ENCODE measurements around the gene VPS52. TPM values are rescaled to one million over a fixed set of nuclear protein-coding genes. Genes with fewer than 3 reads are reported as not detected.

VPS52 gene
- total and polyA plus RNA-seq, 9 of the 15 experiments (the other 6 are each of a cell fraction or from before 2014, with no cell fraction given): 24.4 to 103 (median 40.2) TPM

DNA sequence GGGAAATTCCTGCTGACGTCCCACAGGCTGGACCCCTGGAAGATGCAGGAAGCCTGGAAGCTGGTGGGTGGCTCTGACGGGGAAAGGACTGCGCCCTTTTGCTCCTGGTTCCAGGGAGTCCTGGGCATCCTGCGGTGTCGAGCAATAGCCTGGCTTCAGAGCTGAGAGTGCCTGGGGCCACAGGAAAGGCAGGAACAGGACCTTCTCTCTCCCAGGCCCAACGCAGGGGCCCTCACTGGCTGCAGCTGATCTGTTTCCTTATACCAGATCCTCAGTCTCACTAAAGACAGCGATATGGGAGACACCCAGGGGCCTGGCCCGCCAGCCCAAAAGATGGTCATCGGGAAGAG lies 6.7 kb upstream of the VPS52 start:
- Histone ChIP-seq H2AFZ (ENCODE audit: low read depth, low read length) (no peak overlapping the region), H4K20me1 (replicated peaks; ENCODE audit: control insufficient read depth, insufficient read depth, low read length) (peaks cover 35% of the 10 kb centered on the region), H3K4me3 (no peak overlapping the region), H3K4me1 (replicated peaks in 1 of 2; ENCODE audit: control insufficient read depth in 2 of 2, insufficient read depth in 2 of 2, low read length in 2 of 2) (peaks cover 37 to 39% of the 10 kb centered on the region in 2 experiments), H3K79me2 (ENCODE audit: control insufficient read depth, insufficient read depth, low read length) (peaks cover 32% of the 10 kb centered on the region), H3K4me2 (ENCODE audit: insufficient read depth, low read length) (no peak overlapping the region), H3K36me3 (ENCODE audit: control insufficient read depth, insufficient read depth, low read length) (peaks cover 90% of the 10 kb centered on the region), H3K9me1 (ENCODE audit: control insufficient read depth, insufficient read depth, low read length) (no peaks in the 10 kb centered on the region), H3K9ac (ENCODE audit: insufficient read depth in 1 of 2, low read depth in 2 of 2, low read length in 2 of 2) (peak overlapping the region in 1 of 2 experiments; percentile 90; a peak in 2 of 4 replicates), H3K27me3 (ENCODE audit: control insufficient read depth in 2 of 2, insufficient read depth in 2 of 2, low read length in 2 of 2) (no peaks in the 10 kb centered on the region), H3K27ac (ENCODE audit: extremely low read depth, low read depth, low read length) (no peak overlapping the region), H3K9me3 (replicated peaks; ENCODE audit: control insufficient read depth, insufficient read depth, low read depth, low read length) (no peaks in the 10 kb centered on the region)
- ChIA-PET POLR2A (interaction anchor here (0.9 to 8.1 kb wide), 7 partner anchors 10 to 129 kb away, joined by 3 to 90 read pairs (median 9); partner anchors contain the start of genes PFDN6, RGL2, WDR46 and ZBTB22), CTCF (ENCODE audit: low intra/inter-chr PET ratio) (interaction anchor here (1.7 to 6.6 kb wide), 2 partner anchors 129 to 147 kb away, joined by 4 to 64 read pairs; no protein-coding TSS in a partner anchor)
- FAIRE-seq: no peak
- BruUV-seq (replicated peaks): no TSS peak
- 85% methylated on average over 9 of the region's 9 CpGs for WGBS (ENCODE audit: insufficient coverage, low coverage, missing lambda C conversion rate)
- intact Hi-C loops (cut with micrococcal nuclease): loop anchor here (10.0 kb wide), 1 partner anchor 296 kb away; no protein-coding TSS in a partner anchor
- in situ Hi-C loops (cut with MboI): loop anchor here (10.0 kb wide), 1 partner anchor 126 kb away; no protein-coding TSS in a partner anchor
- no peak for DNase-seq (ENCODE audit: extremely low read depth in 1 of 4, low spot score in 3 of 4)
- ATAC-seq: no peak
- TF ChIP-seq, protein P1, sequence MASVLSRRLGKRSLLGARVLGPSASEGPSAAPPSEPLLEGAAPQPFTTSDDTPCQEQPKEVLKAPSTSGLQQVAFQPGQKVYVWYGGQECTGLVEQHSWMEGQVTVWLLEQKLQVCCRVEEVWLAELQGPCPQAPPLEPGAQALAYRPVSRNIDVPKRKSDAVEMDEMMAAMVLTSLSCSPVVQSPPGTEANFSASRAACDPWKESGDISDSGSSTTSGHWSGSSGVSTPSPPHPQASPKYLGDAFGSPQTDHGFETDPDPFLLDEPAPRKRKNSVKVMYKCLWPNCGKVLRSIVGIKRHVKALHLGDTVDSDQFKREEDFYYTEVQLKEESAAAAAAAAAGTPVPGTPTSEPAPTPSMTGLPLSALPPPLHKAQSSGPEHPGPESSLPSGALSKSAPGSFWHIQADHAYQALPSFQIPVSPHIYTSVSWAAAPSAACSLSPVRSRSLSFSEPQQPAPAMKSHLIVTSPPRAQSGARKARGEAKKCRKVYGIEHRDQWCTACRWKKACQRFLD (CRISPR knock-in tag; IDR thresholded peaks at IDR 0.05): 0 out of 2 replicates have a peak, but pooled peaks have one; percentile 8
- peak; percentile 49; the same call in 1 of the 2 replicates for TF ChIP-seq POLR2A (conservative IDR thresholded peaks at IDR 0.05)
- TF ChIP-seq ZNF124 (CRISPR knock-in tag; IDR thresholded peaks at IDR 0.05): no peak
- no peak for TF ChIP-seq MTA1 (IDR thresholded peaks at IDR 0.05; ENCODE audit: borderline replicate concordance)
- 0 out of 2 replicates have a peak, but pooled peaks have one; percentile 6 for TF ChIP-seq TAF15 (IDR thresholded peaks at IDR 0.05; ENCODE audit: low read depth, low read length)
- no peak for TF ChIP-seq SMAD2 (IDR thresholded peaks at IDR 0.05; ENCODE audit: low read depth, low read length)
- no peak for TF ChIP-seq ZNF263 (CRISPR knock-in tag; IDR thresholded peaks at IDR 0.05; ENCODE audit: borderline replicate concordance)
